ENCODE data around the gene RASGRP4. TPM values are rescaled to one million over a fixed set of nuclear protein-coding genes. Genes with fewer than 3 reads are reported as not detected.

The RASGRP4 gene
- total RNA-seq, 2 donors from 2014 or later = 0.84 to 0.90 TPM

DNA sequence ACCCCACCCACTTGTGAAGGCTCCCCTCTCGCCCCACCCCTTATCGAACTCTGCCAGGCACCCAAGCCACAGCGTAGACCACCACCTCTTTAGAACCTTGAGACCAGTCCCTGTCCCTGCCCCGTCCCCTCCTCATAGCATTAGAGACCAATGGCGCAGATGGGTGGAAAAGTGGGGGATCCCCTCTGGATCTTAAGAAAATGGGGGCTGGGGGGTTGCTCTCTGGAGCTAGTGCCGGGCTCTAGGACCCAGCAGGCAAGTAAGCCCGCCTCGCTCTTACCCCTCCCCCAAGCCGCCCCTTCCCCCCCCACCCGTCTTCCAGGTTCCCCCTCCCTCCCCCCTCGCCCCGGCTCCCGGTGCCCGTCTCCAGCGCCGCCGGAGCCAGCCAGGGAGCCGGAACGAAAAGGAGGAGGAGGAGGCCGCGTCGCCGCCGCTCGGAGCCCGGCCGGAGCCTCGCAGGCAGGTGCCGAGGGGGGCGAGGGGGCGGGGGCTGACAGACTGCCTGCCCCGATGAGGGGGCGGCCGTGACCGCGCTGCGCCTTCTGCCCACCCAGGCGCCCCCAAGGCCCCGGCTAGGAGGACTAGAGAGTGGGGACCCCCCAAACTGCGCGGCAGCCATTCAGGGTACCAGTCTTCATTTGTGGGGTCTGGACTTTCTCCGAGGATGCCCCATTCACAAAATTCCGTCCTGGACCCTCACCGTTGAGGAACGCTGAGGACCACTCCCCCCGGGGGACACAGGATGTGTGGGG lies 37.5 kb downstream of the RASGRP4 start, which contains the start of gene SPRED3:
Gene SPRED3 (plus strand): TSS at position 349 of the 752 bp plus-strand sequence. CDS start 1,606 bp downstream, outside the sequence.
- peak within 1 kb of the TSS; percentile 40 to 47 for H3K9ac ChIP-seq (ENCODE audit: low read depth in 2 of 2, low read length in 2 of 2)
- TF ChIP-seq, protein P1, sequence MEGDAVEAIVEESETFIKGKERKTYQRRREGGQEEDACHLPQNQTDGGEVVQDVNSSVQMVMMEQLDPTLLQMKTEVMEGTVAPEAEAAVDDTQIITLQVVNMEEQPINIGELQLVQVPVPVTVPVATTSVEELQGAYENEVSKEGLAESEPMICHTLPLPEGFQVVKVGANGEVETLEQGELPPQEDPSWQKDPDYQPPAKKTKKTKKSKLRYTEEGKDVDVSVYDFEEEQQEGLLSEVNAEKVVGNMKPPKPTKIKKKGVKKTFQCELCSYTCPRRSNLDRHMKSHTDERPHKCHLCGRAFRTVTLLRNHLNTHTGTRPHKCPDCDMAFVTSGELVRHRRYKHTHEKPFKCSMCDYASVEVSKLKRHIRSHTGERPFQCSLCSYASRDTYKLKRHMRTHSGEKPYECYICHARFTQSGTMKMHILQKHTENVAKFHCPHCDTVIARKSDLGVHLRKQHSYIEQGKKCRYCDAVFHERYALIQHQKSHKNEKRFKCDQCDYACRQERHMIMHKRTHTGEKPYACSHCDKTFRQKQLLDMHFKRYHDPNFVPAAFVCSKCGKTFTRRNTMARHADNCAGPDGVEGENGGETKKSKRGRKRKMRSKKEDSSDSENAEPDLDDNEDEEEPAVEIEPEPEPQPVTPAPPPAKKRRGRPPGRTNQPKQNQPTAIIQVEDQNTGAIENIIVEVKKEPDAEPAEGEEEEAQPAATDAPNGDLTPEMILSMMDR (IDR thresholded peaks at IDR 0.05) = no peak
- no peaks in the 10 kb centered on the region for H3K36me3 ChIP-seq
- H3K9me3 ChIP-seq = no peaks in the 10 kb centered on the region
- no peak for DNase-seq
- H3K27ac ChIP-seq = peak within 1 kb of the TSS; percentile 37
- intact Hi-C loops (cut with DNase I) = no loop called here
- peaks cover 17% of the 10 kb centered on the region for H3K27me3 ChIP-seq
- H3K4me3 ChIP-seq = peak within 1 kb of the TSS; percentile 44
- peaks cover 14% of the 10 kb centered on the region for H3K4me1 ChIP-seq

DNA sequence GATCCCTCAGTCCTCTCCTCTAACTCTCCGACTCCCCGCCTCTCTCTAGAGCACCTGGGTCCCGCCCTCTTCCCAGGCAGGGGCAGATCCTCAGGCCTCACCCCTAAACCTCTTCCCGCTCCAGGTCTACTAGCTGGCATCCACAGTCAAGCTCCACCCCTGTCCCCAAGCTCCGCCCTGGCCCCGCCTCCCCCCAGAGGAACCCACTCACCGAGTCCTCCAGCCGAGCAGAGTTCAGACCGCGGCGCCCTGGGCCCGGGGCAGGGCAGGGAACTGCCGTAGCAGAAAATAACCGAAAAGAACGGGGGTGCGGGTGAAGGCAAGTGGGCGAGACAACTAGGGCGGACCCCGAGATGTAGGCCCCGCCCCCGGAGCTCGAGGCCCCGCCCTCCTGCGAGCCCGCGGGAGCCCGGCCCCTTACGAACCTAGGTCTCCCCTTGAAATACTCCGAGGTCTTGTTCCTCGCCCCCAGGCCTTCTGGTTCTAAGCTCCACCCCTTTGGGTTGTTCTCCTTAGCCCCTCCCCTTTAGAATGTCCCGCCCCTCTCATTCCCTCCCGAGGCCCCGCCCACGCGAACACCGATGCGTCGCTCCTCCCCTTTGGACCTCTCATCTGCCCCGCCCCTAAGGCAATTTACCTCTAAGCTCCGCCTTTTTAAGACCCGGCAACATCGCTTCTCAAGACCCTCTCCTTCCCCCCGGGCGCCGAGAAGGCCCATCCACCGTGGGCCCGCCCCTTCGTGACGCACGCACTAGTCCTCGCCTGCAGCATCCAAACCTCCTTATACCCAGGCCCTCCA lies 38.3 kb downstream of the RASGRP4 start, which contains the start of gene GGN:
Gene GGN (minus strand): TSS at position 485 of the 799 bp plus-strand sequence. CDS start 773 bp downstream, outside the sequence.
- Histone ChIP-seq H3K9ac (ENCODE audit: low read depth in 2 of 2, low read length in 2 of 2) (peak within 1 kb of the TSS; percentile 40 to 47), H3K36me3 (no peaks in the 10 kb centered on the region), H3K9me3 (no peaks in the 10 kb centered on the region), H3K4me1 (peaks cover 14% of the 10 kb centered on the region), H3K4me3 (peak within 1 kb of the TSS; percentile 44), H3K27ac (peak within 1 kb of the TSS; percentile 37), H3K27me3 (peaks cover 17% of the 10 kb centered on the region)
- intact Hi-C loops (cut with DNase I) = no loop called here
- TF ChIP-seq, protein P1 (IDR thresholded peaks at IDR 0.05) = no peak
- DNase-seq = peak; percentile 88

DNA sequence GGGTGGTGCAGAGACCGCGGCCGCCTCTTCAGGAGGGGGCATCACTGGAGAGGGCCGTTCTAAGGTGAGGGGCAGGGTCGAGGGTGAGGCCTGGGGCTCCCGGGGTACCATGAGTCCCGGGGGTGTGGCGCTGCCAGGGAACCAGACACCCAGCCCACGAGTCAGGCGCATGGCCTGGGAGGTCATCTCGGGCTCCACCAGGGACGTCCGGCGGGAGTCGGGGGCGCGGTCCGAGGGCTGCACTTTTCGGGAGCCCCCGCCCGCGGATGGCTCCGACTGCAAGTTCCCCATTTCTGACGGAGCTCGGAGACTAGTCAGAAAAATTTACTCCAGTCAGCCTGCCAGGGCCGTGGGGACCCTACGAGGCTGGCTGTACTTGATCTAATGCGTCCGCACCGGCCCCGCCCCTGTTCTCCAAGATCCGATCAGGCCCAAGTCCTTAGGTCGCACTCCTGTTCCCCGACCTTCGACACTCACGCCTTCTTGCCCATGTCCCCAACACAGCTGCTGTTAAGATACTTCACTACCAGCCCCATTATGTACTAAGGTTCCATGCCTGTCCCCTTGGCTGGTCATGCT lies 39.0 kb downstream of the RASGRP4 start:
- intact Hi-C loops (cut with DNase I) = no loop called here
- Histone ChIP-seq H3K9me3 (no peaks in the 10 kb centered on the region), H3K4me3 (peak overlapping the region; percentile 44), H3K27ac (peak overlapping the region; percentile 37), H3K4me1 (peaks cover 14% of the 10 kb centered on the region), H3K27me3 (peaks cover 17% of the 10 kb centered on the region), H3K9ac (ENCODE audit: low read depth in 2 of 2, low read length in 2 of 2) (peak overlapping the region in 1 of 2 donors; percentile 40), H3K36me3 (peaks cover 4% of the 10 kb centered on the region)
- TF ChIP-seq, protein P1 (IDR thresholded peaks at IDR 0.05) = no peak
- peak; percentile 27 for DNase-seq

DNA sequence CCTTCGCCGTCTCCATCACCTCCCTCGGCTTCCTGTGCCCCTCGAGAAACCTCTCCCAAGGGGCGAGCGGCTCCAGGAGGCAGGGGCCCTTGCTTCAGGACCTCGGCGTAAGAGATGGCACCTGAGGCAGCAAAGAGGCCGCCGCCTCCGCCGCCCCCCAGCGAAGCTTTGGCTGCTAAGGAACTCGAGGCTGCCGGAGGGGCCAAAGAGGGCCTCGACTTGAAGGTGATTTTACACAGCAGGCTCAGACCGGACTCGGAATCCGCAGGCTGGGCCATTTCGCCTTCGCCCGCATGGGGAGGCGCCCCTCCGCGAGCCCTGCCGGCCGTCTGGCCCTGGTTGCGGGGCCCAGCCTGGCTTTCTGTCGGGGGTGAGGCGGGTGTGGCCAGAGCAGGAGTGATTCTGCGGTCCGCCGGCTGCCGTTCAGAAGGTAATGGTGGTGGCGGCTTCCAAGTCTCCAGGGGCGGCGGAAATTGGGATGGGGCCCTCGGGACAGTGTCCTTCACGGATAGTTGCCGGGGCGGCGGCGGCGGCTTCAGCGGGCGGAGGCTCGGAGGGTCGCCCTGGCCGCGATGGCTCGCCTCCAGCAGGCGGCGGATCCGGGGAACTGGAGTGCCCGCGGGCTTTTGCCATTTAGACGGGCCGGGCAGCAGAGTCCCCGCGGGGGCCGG lies 39.6 kb downstream of the RASGRP4 start:
- H3K4me1 ChIP-seq = peaks cover 14% of the 10 kb centered on the region
- H3K9ac ChIP-seq (ENCODE audit: low read depth in 2 of 2, low read length in 2 of 2) = no peak overlapping the region
- TF ChIP-seq, protein P1 (IDR thresholded peaks at IDR 0.05) = no peak
- H3K36me3 ChIP-seq = peaks cover 10% of the 10 kb centered on the region
- H3K27me3 ChIP-seq = peaks cover 17% of the 10 kb centered on the region
- no peak overlapping the region for H3K4me3 ChIP-seq
- no peak for DNase-seq
- intact Hi-C loops (cut with DNase I) = no loop called here
- no peaks in the 10 kb centered on the region for H3K9me3 ChIP-seq
- no peak overlapping the region for H3K27ac ChIP-seq

DNA sequence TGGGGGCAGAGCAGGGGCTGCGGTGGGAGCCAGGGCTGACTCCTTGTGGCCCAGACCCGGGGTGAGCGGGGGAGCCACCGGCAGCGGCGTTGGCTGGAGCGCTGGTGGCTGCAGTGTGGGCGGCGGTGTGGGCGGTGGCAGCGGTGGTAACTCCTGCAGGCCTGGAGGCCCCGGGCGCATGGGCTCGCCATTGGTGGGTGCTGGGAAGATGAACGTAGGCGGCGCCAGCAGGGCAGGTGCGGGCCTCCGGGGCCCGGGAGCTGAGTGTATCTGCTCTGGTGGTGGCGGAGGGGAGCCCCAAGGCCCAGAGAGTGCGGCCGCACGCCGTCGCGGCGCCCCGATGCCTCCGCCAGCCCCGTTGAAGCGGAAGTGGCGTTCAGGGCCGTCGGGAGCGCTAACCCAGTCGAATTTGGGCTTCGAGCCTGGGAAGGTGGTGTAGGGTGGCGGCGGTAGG lies 40.2 kb downstream of the RASGRP4 start:
- no peaks in the 10 kb centered on the region for H3K9me3 ChIP-seq
- DNase-seq = no peak
- H3K36me3 ChIP-seq = peaks cover 15% of the 10 kb centered on the region
- H3K4me3 ChIP-seq = no peak overlapping the region
- intact Hi-C loops (cut with DNase I) = no loop called here
- H3K4me1 ChIP-seq = peaks cover 14% of the 10 kb centered on the region
- H3K9ac ChIP-seq (ENCODE audit: low read depth in 2 of 2, low read length in 2 of 2) = no peak overlapping the region
- TF ChIP-seq, protein P1 (IDR thresholded peaks at IDR 0.05) = no peak
- no peak overlapping the region for H3K27ac ChIP-seq
- peaks cover 17% of the 10 kb centered on the region for H3K27me3 ChIP-seq

All from colonic mucosa (tissue), 4 donors.